GM12878 (cell line): ENCODE results near the gene AMIGO2. TPM values are rescaled to one million over a fixed set of nuclear protein-coding genes. Genes with fewer than 3 reads are reported as not detected.

Experiments
- ATAC-seq: fragments of 200-7000 bp; cut with Tn5 transposase; 3 replicates; pipeline ENCODE4 v1.9.1; 2020; ENCODE audit warnings: mild to moderate bottlenecking, moderate library complexity
- BruUV-seq: library from RNA; stranded (reverse); fragments of 400-500 nt; replicated peaks from 2 replicates; lab custom pipeline; 2021; lab: Mats Ljungman, UMichigan
- CTCF ChIA-PET: fragments of 300-600 bp; sonication (Branson Sonifier 250); formaldehyde crosslinking; extraction: SDS; loops from one replicate; lab custom pipeline; 2021; ENCODE audit warnings: inconsistent platforms; lab: Yijun Ruan, JAX
- POLR2A ChIA-PET: fragments of 350-600 bp; formaldehyde crosslinking; extraction: SDS; loops from one replicate; lab custom pipeline; 2021; ENCODE audit warnings: inconsistent platforms; lab: Charles Lee
- RAD21 ChIA-PET: fragments of 300-600 bp; sonication (Branson Sonifier 250); formaldehyde crosslinking; loops from one replicate; lab custom pipeline; 2023; ENCODE audit warnings: antibody characterized with exemption; ENCODE audit not compliant: unreplicated experiment; lab: Charles Lee
- SMC1A ChIA-PET: fragments of 300-600 bp; sonication (Branson Sonifier 250); formaldehyde crosslinking; loops from one replicate; lab custom pipeline; 2023; ENCODE audit not compliant: unreplicated experiment, uncharacterized antibody; lab: Charles Lee
- DNase-seq: peaks from one replicate; pipeline ENCODE4 v3.0.0-alpha.2; 2011; ENCODE audit warnings: low read depth, low spot score
- FAIRE-seq: peaks from 3 replicates; lab custom pipeline; 2011; peaks lifted over from hg19 to GRCh38; lab: Jason Lieb, UNC
- H2AFZ ChIP-seq: 2 replicates; pipeline ENCODE4 v1.6.0; 2011; ENCODE audit warnings: low read depth, low read length, control low read depth; ENCODE audit not compliant: control insufficient read depth
- H3K27ac ChIP-seq: 2 replicates; pipeline ENCODE4 v1.5.1; 2011; ENCODE audit warnings: control low read depth; ENCODE audit not compliant: control insufficient read depth, insufficient read depth
- H3K27me3 ChIP-seq, 2 experiments: replicated peaks in 1 of 2; 2 replicates each; pipeline versions ENCODE4 v1.6.0 to v1.6.1; 2011; ENCODE audit warnings: low read length in 1 of 2; ENCODE audit not compliant: control insufficient read depth in 2 of 2, insufficient read depth in 2 of 2
- H3K36me3 ChIP-seq, 2 experiments: 2 replicates each; pipeline ENCODE4 v1.5.1; 2011; ENCODE audit warnings: low read length in 1 of 2; ENCODE audit not compliant: control insufficient read depth in 2 of 2, insufficient read depth in 2 of 2
- H3K4me1 ChIP-seq: 2 replicates; pipeline ENCODE4 v1.6.1; 2011; ENCODE audit warnings: mild to moderate bottlenecking, low read length, moderate library complexity, mixed read lengths; ENCODE audit not compliant: control insufficient read depth, insufficient read depth
- H3K4me2 ChIP-seq: 2 replicates; pipeline ENCODE4 v1.6.0; 2011; ENCODE audit warnings: control low read depth; ENCODE audit not compliant: control insufficient read depth, insufficient read depth
- H3K4me3 ChIP-seq: fragments of 200-600 bp; sonication (generic); 2 replicates; pipeline ENCODE4 v1.5.1; 2016
- H3K79me2 ChIP-seq: 2 replicates; pipeline ENCODE4 v1.6.0; 2011; ENCODE audit warnings: low read length; ENCODE audit not compliant: control insufficient read depth, insufficient read depth
- H3K9ac ChIP-seq: 2 replicates; pipeline ENCODE4 v1.8.0; 2011; ENCODE audit warnings: low read length, control low read depth, mixed read lengths; ENCODE audit not compliant: control insufficient read depth, insufficient read depth
- H3K9me3 ChIP-seq: replicated peaks from 3 replicates; pipeline ENCODE4 v1.5.1; 2011; ENCODE audit warnings: mild to moderate bottlenecking, low read length; ENCODE audit not compliant: control insufficient read depth, insufficient read depth
- H4K20me1 ChIP-seq: 2 replicates; pipeline ENCODE4 v1.6.0; 2011; ENCODE audit not compliant: control insufficient read depth, insufficient read depth
- ATF7 ChIP-seq: fragments of 450-650 bp; IDR thresholded peaks from 2 replicates; pipeline ENCODE4 v1.6.1; 2016; ENCODE audit warnings: low read depth, mild to moderate bottlenecking
- BACH1 ChIP-seq: fragments of 450-650 bp; IDR thresholded peaks from 2 replicates; pipeline ENCODE4 v1.6.1; 2017; ENCODE audit warnings: mild to moderate bottlenecking, borderline replicate concordance
- BCL11A ChIP-seq: IDR thresholded peaks from 2 replicates; pipeline ENCODE4 v1.6.1; 2011; ENCODE audit warnings: low read depth, low read length
- BRCA1 ChIP-seq: IDR thresholded peaks from 2 replicates; pipeline ENCODE4 v1.6.1; 2011; ENCODE audit warnings: low read depth, low read length, improper control_type of control experiment
- CHD2 ChIP-seq: IDR thresholded peaks from 2 replicates; pipeline ENCODE4 v1.6.1; 2011; ENCODE audit warnings: low read depth, low read length, improper control_type of control experiment, borderline replicate concordance
- IKZF1 ChIP-seq: fragments of 450-650 bp; conservative IDR thresholded peaks from 2 replicates; pipeline ENCODE4 v1.6.1; 2017; ENCODE audit warnings: antibody characterized with exemption, mild to moderate bottlenecking
- MTA3 ChIP-seq: IDR thresholded peaks from 2 replicates; pipeline ENCODE4 v1.6.1; 2012; ENCODE audit warnings: low read length, inconsistent platforms, borderline replicate concordance
- NR2C1 ChIP-seq: fragments of 450-650 bp; IDR thresholded peaks from 2 replicates; pipeline ENCODE4 v1.6.1; 2017; ENCODE audit warnings: antibody characterized with exemption, mild to moderate bottlenecking, moderate library complexity
- PML ChIP-seq: IDR thresholded peaks from 2 replicates; pipeline ENCODE4 v1.6.1; 2012; ENCODE audit warnings: low read length, inconsistent platforms
- POLR2AphosphoS5 ChIP-seq: IDR thresholded peaks from 2 replicates; pipeline ENCODE4 v1.6.1; 2011; ENCODE audit warnings: mild to moderate bottlenecking, low read length, inconsistent platforms
- RELA ChIP-seq: fragments of 450-650 bp; IDR thresholded peaks from 2 replicates; pipeline ENCODE4 v1.8.0; 2014; ENCODE audit warnings: borderline replicate concordance; ENCODE audit not compliant: partially characterized antibody
- YBX1 ChIP-seq: fragments of 450-650 bp; IDR thresholded peaks from 2 replicates; pipeline ENCODE4 v1.6.1; 2016; ENCODE audit warnings: antibody characterized with exemption
- ZNF24 ChIP-seq: fragments of 450-650 bp; IDR thresholded peaks from 2 replicates; pipeline ENCODE4 v1.6.1; 2017; ENCODE audit warnings: antibody characterized with exemption, mild to moderate bottlenecking
- WGBS: methylation state at CpG from one replicate; pipeline ENCODE4 v1.1.6; 2016; ENCODE audit warnings: low lambda C conversion rate; ENCODE audit not compliant: insufficient replicate concordance, insufficient coverage; ENCODE audit errors: missing lambda C conversion rate; 5-methylcytosine and 5-hydroxymethylcytosine counted together
- in situ Hi-C: fragments of 300-500 bp; cut with MboI; formaldehyde crosslinking; loops from 9 replicates; pipeline ENCODE4 v1.14.3; 2018; ENCODE audit warnings: mixed read lengths
- intact Hi-C: fragments of 100-400 bp; cut with micrococcal nuclease; formaldehyde crosslinking; loops from one replicate; pipeline ENCODE4 v1.14.2; 2022; ENCODE audit not compliant: unreplicated experiment
- polyA plus RNA-seq, 11 experiments: library from polyadenylated mRNA; depleted of rRNA in 4 of 11; unstranded in 6 of 11; stranded (reverse) in 5 of 11; fragments of >200 nt; fragmentation: Nextera tagmentation in 4 of 11; fragmentation: Illumina TruSeq in 1 of 11; extraction: Ambion mirVana in 4 of 11; extraction: Trizol in 1 of 11; gene quantifications; 1 replicate in 1 of 11; 2 replicates in 10 of 11; pipeline versions ENCODE4 v1.2.1 to v1.2.3, GENCODE V29; 2011 to 2016; ENCODE audit warnings: inconsistent platforms in 2 of 11, missing spikeins in 2 of 11, low read depth in 1 of 11
- total RNA-seq, 4 experiments: library from RNA; depleted of rRNA in 3 of 4; stranded (reverse); fragments of >200 nt in 3 of 4; fragmentation: Illumina TruSeq in 1 of 4; extraction: Trizol in 1 of 4; gene quantifications; 2 replicates each; pipeline versions ENCODE4 v1.2.1 to v1.2.3, GENCODE V29; 2013 to 2021
- TF ChIP-seq, protein P1 (sequence below): fragments of 450-650 bp; IDR thresholded peaks from 2 replicates; pipeline ENCODE4 v1.6.1; 2017; ENCODE audit warnings: mild to moderate bottlenecking, moderate library complexity
- TF ChIP-seq, protein P2 (sequence below): fragments of 450-650 bp; IDR thresholded peaks from 2 replicates; pipeline ENCODE4 v1.6.1; 2014; ENCODE audit warnings: mild to moderate bottlenecking
- TF ChIP-seq, protein P3 (sequence below): fragments of 450-650 bp; formaldehyde crosslinking; IDR thresholded peaks from 2 replicates; pipeline ENCODE4 v1.4.0; 2020; ENCODE audit warnings: mild to moderate bottlenecking, moderate library complexity

The AMIGO2 gene
- total and polyA plus RNA-seq, 10 of the 15 experiments (the other 5 are each of a cell fraction or from before 2014, with no cell fraction given): 0.03 to 0.15 (median 0.11) TPM; not detected in 7

DNA sequence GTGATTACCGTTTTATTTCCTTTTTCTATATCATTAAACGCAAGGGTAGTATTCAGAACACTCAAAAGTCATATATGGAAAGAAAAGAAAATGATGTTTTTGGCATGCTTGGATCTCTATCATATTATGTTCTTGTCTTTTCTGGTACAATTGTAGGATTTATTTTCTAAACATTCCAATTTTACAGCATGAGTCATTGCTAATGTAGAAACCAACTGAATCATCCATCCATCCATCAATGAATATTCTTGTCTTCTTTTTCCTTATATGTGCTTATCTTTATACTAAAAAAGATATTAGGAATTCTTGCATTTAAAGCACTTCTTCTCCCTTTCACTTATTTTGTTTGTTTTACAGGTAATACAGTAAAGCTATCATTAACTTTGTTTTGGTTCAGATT, 20.4 kb upstream of the AMIGO2 start:
- ChIA-PET POLR2A (no interaction called here), SMC1A (no interaction called here), CTCF (no interaction called here), RAD21 (no interaction called here)
- Histone ChIP-seq H3K9me3 (no peaks in the 10 kb centered on the region), H3K4me3 (no peak overlapping the region), H3K27me3 (peaks cover 0 to 2% of the 10 kb centered on the region in 2 experiments; a peak in 2 of 4 replicates), H3K9ac (no peak overlapping the region), H3K79me2 (no peaks in the 10 kb centered on the region), H2AFZ (no peak overlapping the region), H3K36me3 (no peaks in the 10 kb centered on the region), H3K4me1 (no peaks in the 10 kb centered on the region), H4K20me1 (no peaks in the 10 kb centered on the region), H3K27ac (no peak overlapping the region), H3K4me2 (no peak overlapping the region)
- 84% methylated on average over 2 of the region's 2 CpGs for WGBS
- intact Hi-C loops (no loop called here), in situ Hi-C loops (no loop called here)
- ATAC-seq (no peak), DNase-seq (no peak), FAIRE-seq (no peak)
- no peak for TF ChIP-seq YBX1
- no peak for TF ChIP-seq CHD2
- no peak for TF ChIP-seq ZNF24
- TF ChIP-seq, protein P1, sequence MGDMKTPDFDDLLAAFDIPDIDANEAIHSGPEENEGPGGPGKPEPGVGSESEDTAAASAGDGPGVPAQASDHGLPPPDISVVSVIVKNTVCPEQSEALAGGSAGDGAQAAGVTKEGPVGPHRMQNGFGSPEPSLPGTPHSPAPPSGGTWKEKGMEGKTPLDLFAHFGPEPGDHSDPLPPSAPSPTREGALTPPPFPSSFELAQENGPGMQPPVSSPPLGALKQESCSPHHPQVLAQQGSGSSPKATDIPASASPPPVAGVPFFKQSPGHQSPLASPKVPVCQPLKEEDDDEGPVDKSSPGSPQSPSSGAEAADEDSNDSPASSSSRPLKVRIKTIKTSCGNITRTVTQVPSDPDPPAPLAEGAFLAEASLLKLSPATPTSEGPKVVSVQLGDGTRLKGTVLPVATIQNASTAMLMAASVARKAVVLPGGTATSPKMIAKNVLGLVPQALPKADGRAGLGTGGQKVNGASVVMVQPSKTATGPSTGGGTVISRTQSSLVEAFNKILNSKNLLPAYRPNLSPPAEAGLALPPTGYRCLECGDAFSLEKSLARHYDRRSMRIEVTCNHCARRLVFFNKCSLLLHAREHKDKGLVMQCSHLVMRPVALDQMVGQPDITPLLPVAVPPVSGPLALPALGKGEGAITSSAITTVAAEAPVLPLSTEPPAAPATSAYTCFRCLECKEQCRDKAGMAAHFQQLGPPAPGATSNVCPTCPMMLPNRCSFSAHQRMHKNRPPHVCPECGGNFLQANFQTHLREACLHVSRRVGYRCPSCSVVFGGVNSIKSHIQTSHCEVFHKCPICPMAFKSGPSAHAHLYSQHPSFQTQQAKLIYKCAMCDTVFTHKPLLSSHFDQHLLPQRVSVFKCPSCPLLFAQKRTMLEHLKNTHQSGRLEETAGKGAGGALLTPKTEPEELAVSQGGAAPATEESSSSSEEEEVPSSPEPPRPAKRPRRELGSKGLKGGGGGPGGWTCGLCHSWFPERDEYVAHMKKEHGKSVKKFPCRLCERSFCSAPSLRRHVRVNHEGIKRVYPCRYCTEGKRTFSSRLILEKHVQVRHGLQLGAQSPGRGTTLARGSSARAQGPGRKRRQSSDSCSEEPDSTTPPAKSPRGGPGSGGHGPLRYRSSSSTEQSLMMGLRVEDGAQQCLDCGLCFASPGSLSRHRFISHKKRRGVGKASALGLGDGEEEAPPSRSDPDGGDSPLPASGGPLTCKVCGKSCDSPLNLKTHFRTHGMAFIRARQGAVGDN: no peak
- TF ChIP-seq RELA: no peak
- TF ChIP-seq, protein P2, sequence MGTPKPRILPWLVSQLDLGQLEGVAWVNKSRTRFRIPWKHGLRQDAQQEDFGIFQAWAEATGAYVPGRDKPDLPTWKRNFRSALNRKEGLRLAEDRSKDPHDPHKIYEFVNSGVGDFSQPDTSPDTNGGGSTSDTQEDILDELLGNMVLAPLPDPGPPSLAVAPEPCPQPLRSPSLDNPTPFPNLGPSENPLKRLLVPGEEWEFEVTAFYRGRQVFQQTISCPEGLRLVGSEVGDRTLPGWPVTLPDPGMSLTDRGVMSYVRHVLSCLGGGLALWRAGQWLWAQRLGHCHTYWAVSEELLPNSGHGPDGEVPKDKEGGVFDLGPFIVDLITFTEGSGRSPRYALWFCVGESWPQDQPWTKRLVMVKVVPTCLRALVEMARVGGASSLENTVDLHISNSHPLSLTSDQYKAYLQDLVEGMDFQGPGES: no peak
- TF ChIP-seq BRCA1: no peak
- no peak for TF ChIP-seq IKZF1
- no peak for TF ChIP-seq NR2C1
- TF ChIP-seq POLR2AphosphoS5: no peak
- TF ChIP-seq BCL11A: no peak
- TF ChIP-seq ATF7: no peak
- no peak for TF ChIP-seq BACH1
- no peak for TF ChIP-seq MTA3
- TF ChIP-seq, protein P3, sequence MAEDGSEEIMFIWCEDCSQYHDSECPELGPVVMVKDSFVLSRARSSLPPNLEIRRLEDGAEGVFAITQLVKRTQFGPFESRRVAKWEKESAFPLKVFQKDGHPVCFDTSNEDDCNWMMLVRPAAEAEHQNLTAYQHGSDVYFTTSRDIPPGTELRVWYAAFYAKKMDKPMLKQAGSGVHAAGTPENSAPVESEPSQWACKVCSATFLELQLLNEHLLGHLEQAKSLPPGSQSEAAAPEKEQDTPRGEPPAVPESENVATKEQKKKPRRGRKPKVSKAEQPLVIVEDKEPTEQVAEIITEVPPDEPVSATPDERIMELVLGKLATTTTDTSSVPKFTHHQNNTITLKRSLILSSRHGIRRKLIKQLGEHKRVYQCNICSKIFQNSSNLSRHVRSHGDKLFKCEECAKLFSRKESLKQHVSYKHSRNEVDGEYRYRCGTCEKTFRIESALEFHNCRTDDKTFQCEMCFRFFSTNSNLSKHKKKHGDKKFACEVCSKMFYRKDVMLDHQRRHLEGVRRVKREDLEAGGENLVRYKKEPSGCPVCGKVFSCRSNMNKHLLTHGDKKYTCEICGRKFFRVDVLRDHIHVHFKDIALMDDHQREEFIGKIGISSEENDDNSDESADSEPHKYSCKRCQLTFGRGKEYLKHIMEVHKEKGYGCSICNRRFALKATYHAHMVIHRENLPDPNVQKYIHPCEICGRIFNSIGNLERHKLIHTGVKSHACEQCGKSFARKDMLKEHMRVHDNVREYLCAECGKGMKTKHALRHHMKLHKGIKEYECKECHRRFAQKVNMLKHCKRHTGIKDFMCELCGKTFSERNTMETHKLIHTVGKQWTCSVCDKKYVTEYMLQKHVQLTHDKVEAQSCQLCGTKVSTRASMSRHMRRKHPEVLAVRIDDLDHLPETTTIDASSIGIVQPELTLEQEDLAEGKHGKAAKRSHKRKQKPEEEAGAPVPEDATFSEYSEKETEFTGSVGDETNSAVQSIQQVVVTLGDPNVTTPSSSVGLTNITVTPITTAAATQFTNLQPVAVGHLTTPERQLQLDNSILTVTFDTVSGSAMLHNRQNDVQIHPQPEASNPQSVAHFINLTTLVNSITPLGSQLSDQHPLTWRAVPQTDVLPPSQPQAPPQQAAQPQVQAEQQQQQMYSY (CRISPR knock-in tag): no peak
- no peak for TF ChIP-seq PML
- BruUV-seq: no TSS peak
